HepG2 (cell line): Measurements from ENCODE around the gene DCK.

Experiments
- AGO1 ChIP-seq: fragments of 200-400 bp; formaldehyde crosslinking; IDR thresholded peaks from 2 replicates; pipeline ENCODE4 v1.6.1; 2017; ENCODE audit warnings: mild to moderate bottlenecking, low read depth, low read length, moderate library complexity; ENCODE audit not compliant: poor library complexity, severe bottlenecking
- CHCHD3 ChIP-seq: sonication (generic); formaldehyde crosslinking; IDR thresholded peaks from 2 replicates; pipeline ENCODE4 v1.8.0; 2022; ENCODE audit warnings: mild to moderate bottlenecking, missing genetic modification reagents, moderate library complexity
- KLF11 ChIP-seq: IDR thresholded peaks from 2 replicates; pipeline ENCODE4 v1.6.1; 2016; ENCODE audit warnings: missing compliant biosample characterization
- SMAD1 ChIP-seq: sonication (generic); formaldehyde crosslinking; IDR thresholded peaks from 2 replicates; pipeline ENCODE4 v1.4.0; 2020; ENCODE audit warnings: missing genetic modification reagents, low read depth, mild to moderate bottlenecking, borderline replicate concordance
- SP1 ChIP-seq, 2 experiments: fragments of 450-650 bp in 1 of 2; sonication (generic) in 1 of 2; formaldehyde crosslinking in 1 of 2; IDR thresholded peaks; 2 replicates each; pipeline versions ENCODE4 v1.4.0 to v1.6.1; 2016 to 2020; ENCODE audit warnings: missing genetic modification reagents in 1 of 2
- TF ChIP-seq, protein P1 (sequence below): sonication (generic); formaldehyde crosslinking; IDR thresholded peaks from 2 replicates; pipeline ENCODE4 v1.4.0; 2020; ENCODE audit warnings: missing genetic modification reagents
- TF ChIP-seq, protein P2 (sequence below): sonication (generic); formaldehyde crosslinking; conservative IDR thresholded peaks from 2 replicates; pipeline ENCODE4 v1.4.0; 2020; ENCODE audit warnings: missing genetic modification reagents
- TF ChIP-seq, protein P3 (sequence below): sonication (generic); formaldehyde crosslinking; IDR thresholded peaks from 2 replicates; pipeline ENCODE4 v1.5.0; 2020; ENCODE audit warnings: mild to moderate bottlenecking, missing genetic modification reagents, moderate library complexity
- TF ChIP-seq, protein P4 (sequence below): sonication (generic); formaldehyde crosslinking; IDR thresholded peaks from 2 replicates; pipeline ENCODE4 v1.8.0; 2022; ENCODE audit warnings: mild to moderate bottlenecking, missing genetic modification reagents, moderate library complexity

DNA sequence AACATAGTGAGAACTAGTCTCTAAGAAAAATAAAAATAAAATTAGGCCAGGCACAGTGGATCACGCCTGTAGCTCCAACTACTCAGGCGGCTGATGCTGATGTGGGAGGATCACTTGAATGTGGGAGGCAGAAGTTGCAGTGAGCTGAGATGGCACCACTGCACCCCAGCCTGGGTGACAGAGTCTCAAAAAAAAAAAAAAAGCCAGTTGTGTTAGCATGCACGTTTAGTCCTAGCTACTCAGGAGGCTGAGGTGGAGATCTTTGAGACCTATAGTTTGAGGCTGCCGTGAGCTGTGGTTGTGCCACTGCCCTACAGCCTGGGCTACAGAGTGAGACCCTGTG, 2.5 kb downstream of the DCK start:
- TF ChIP-seq, protein P1, sequence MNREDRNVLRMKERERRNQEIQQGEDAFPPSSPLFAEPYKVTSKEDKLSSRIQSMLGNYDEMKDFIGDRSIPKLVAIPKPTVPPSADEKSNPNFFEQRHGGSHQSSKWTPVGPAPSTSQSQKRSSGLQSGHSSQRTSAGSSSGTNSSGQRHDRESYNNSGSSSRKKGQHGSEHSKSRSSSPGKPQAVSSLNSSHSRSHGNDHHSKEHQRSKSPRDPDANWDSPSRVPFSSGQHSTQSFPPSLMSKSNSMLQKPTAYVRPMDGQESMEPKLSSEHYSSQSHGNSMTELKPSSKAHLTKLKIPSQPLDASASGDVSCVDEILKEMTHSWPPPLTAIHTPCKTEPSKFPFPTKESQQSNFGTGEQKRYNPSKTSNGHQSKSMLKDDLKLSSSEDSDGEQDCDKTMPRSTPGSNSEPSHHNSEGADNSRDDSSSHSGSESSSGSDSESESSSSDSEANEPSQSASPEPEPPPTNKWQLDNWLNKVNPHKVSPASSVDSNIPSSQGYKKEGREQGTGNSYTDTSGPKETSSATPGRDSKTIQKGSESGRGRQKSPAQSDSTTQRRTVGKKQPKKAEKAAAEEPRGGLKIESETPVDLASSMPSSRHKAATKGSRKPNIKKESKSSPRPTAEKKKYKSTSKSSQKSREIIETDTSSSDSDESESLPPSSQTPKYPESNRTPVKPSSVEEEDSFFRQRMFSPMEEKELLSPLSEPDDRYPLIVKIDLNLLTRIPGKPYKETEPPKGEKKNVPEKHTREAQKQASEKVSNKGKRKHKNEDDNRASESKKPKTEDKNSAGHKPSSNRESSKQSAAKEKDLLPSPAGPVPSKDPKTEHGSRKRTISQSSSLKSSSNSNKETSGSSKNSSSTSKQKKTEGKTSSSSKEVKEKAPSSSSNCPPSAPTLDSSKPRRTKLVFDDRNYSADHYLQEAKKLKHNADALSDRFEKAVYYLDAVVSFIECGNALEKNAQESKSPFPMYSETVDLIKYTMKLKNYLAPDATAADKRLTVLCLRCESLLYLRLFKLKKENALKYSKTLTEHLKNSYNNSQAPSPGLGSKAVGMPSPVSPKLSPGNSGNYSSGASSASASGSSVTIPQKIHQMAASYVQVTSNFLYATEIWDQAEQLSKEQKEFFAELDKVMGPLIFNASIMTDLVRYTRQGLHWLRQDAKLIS (CRISPR knock-in tag), result no peak
- TF ChIP-seq SMAD1 (CRISPR knock-in tag), result no peak
- no peak for TF ChIP-seq CHCHD3 (CRISPR knock-in tag)
- no peak for TF ChIP-seq AGO1
- TF ChIP-seq, protein P2, sequence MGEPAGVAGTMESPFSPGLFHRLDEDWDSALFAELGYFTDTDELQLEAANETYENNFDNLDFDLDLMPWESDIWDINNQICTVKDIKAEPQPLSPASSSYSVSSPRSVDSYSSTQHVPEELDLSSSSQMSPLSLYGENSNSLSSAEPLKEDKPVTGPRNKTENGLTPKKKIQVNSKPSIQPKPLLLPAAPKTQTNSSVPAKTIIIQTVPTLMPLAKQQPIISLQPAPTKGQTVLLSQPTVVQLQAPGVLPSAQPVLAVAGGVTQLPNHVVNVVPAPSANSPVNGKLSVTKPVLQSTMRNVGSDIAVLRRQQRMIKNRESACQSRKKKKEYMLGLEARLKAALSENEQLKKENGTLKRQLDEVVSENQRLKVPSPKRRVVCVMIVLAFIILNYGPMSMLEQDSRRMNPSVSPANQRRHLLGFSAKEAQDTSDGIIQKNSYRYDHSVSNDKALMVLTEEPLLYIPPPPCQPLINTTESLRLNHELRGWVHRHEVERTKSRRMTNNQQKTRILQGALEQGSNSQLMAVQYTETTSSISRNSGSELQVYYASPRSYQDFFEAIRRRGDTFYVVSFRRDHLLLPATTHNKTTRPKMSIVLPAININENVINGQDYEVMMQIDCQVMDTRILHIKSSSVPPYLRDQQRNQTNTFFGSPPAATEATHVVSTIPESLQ (CRISPR knock-in tag), result no peak
- TF ChIP-seq KLF11 (CRISPR knock-in tag), result no peak
- TF ChIP-seq, protein P3, sequence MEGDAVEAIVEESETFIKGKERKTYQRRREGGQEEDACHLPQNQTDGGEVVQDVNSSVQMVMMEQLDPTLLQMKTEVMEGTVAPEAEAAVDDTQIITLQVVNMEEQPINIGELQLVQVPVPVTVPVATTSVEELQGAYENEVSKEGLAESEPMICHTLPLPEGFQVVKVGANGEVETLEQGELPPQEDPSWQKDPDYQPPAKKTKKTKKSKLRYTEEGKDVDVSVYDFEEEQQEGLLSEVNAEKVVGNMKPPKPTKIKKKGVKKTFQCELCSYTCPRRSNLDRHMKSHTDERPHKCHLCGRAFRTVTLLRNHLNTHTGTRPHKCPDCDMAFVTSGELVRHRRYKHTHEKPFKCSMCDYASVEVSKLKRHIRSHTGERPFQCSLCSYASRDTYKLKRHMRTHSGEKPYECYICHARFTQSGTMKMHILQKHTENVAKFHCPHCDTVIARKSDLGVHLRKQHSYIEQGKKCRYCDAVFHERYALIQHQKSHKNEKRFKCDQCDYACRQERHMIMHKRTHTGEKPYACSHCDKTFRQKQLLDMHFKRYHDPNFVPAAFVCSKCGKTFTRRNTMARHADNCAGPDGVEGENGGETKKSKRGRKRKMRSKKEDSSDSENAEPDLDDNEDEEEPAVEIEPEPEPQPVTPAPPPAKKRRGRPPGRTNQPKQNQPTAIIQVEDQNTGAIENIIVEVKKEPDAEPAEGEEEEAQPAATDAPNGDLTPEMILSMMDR (CRISPR knock-in tag), result no peak
- TF ChIP-seq SP1 (IDR thresholded peaks at IDR 0.05), result no peak
- TF ChIP-seq SP1 (CRISPR knock-in tag; IDR thresholded peaks at IDR 0.05), result no peak
- TF ChIP-seq, protein P4, sequence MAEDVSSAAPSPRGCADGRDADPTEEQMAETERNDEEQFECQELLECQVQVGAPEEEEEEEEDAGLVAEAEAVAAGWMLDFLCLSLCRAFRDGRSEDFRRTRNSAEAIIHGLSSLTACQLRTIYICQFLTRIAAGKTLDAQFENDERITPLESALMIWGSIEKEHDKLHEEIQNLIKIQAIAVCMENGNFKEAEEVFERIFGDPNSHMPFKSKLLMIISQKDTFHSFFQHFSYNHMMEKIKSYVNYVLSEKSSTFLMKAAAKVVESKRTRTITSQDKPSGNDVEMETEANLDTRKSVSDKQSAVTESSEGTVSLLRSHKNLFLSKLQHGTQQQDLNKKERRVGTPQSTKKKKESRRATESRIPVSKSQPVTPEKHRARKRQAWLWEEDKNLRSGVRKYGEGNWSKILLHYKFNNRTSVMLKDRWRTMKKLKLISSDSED, result no peak
